ENCODE measurements around the gene ASB10.

The ASB10 gene

DNA sequence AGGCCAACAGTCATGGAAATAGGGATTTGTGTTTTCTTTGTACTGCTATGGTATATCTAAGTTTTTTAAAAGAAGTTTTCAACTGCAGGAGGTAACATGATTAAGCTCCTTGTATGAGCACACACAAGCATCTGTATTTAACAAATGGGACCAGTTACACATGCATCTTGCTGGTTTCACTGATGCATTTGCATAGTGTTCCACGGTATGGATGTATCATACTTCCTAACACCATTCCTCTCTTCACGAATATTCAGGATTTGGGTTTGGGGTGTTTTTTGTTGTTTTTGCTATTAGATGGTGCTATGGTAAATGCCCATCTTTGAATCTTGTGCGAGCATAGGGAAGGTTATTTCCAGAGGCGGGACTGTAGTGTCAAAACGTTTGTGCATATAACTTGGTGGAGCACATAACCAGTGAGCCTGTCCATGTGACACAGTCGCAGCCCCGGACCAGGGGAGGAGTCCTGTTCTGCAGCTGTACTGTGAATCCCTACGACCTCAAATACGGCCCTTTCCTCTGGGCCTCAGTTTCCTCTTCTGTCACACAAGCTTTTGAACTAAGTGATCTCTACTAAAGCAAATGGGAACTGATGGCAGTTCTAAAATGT lies 21.3 kb upstream of the ASB10 start:
- H3K27ac ChIP-seq, result no peak overlapping the region
- no peak for TF ChIP-seq ZFX (IDR thresholded peaks at IDR 0.05; ENCODE audit: borderline replicate concordance)
- TF ChIP-seq, protein P1, sequence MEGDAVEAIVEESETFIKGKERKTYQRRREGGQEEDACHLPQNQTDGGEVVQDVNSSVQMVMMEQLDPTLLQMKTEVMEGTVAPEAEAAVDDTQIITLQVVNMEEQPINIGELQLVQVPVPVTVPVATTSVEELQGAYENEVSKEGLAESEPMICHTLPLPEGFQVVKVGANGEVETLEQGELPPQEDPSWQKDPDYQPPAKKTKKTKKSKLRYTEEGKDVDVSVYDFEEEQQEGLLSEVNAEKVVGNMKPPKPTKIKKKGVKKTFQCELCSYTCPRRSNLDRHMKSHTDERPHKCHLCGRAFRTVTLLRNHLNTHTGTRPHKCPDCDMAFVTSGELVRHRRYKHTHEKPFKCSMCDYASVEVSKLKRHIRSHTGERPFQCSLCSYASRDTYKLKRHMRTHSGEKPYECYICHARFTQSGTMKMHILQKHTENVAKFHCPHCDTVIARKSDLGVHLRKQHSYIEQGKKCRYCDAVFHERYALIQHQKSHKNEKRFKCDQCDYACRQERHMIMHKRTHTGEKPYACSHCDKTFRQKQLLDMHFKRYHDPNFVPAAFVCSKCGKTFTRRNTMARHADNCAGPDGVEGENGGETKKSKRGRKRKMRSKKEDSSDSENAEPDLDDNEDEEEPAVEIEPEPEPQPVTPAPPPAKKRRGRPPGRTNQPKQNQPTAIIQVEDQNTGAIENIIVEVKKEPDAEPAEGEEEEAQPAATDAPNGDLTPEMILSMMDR (IDR thresholded peaks at IDR 0.05), result no peak

GRCh38 chr7:151207804-151208203 lies 20.8 kb upstream of the ASB10 start:
- no peak overlapping the region for H3K27ac ChIP-seq

DNA sequence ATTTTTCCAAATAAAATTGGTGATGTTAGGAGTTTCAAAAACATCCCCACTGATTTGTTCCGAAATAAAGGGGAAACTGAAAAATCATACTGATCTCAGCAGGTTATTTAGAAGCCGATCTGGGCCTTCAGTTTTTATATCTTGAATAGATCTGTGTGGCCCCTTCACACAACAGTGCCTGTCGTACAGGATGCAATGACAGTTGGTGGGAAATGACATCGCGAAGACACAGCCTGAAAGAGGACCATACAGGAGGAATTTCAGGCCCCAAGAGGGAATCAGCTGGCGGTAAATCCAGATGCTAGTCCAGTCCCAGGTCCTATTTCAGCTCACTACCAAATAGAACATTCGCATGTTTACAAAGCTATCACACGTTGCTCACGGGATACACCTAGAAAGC lies 20.3 kb upstream of the ASB10 start:
- no peak overlapping the region for H3K27ac ChIP-seq
- no peak for TF ChIP-seq ZFX (IDR thresholded peaks at IDR 0.05; ENCODE audit: borderline replicate concordance)

More at GRCh38 chr7:151207804-151208203, 20.8 kb upstream of the ASB10 start:
- no peak for TF ChIP-seq ZFX (IDR thresholded peaks at IDR 0.05; ENCODE audit: borderline replicate concordance)
- TF ChIP-seq, protein P1 (IDR thresholded peaks at IDR 0.05), result no peak

DNA sequence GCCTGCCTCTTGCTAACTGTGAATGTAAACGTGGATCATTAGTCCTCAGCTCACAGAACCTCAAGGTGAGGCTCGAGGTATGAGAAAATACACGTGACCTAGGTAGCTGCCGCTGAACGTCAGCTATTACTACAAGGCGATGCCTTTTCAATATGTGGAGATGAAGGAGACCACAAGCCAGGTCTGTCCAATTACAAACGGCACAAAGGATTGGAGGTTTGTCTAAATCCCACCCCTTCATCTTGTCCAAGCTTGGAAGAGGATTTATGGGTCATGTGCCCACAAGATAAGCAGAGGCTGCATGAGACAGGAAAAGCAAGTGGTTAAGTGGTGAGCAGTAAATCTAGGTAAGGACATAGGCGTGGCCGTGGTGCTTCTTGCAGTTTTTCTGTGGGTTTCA lies 19.9 kb upstream of the ASB10 start:
- no peak overlapping the region for H3K27ac ChIP-seq
- TF ChIP-seq, protein P1 (IDR thresholded peaks at IDR 0.05), result no peak
- no peak for TF ChIP-seq ZFX (IDR thresholded peaks at IDR 0.05; ENCODE audit: borderline replicate concordance)

DNA sequence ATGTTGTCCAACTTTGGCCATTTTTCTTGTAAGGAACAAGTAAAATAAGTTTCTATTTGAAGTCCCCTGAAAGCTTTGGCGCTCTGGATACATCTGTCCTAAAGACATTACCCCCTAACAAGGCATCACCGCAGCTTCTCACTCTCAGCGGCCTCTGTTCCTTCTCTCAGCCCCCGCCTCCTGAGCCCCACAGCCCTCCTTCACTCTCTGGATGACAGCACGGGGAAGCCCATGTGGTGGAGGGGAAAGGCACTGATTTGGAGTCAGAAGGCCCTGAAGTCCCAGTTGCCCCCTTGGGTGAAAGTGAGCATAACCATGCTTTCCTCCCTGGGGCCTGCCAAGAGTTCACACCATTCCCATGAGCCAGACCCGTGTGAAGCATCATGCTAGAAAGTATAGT lies 18.7 kb upstream of the ASB10 start:
- H3K27ac ChIP-seq, result no peak overlapping the region
- TF ChIP-seq ZFX (IDR thresholded peaks at IDR 0.05; ENCODE audit: borderline replicate concordance), result no peak
- TF ChIP-seq, protein P1 (IDR thresholded peaks at IDR 0.05), result no peak

- no peak for TF ChIP-seq ZFX (IDR thresholded peaks at IDR 0.05; ENCODE audit: borderline replicate concordance)
- TF ChIP-seq, protein P1 (IDR thresholded peaks at IDR 0.05), result peak; percentile 87
- no peak overlapping the region for H3K27ac ChIP-seq
These were observed 17.5 kb upstream of the ASB10 start for GRCh38 chr7:151204383-151205032.

- no peak overlapping the region for H3K27ac ChIP-seq
- TF ChIP-seq, protein P1 (IDR thresholded peaks at IDR 0.05), result no peak
- no peak for TF ChIP-seq ZFX (IDR thresholded peaks at IDR 0.05; ENCODE audit: borderline replicate concordance)
These were observed 15.8 kb upstream of the ASB10 start for GRCh38 chr7:151202836-151203235.

All from 22Rv1 (cell line).